ENCODE measurements around the gene FRY.
A peak's percentile ranks its signal among the peaks of the same experiment; 100 is the strongest.

FRY gene

GRCh38 chr13:32165796-32166195, 134.2 kb downstream of the FRY start:
- DNase-seq, result peak in 31 of 51 donors; percentile 4 to 77 (median 36)

GRCh38 chr13:32168131-32168530, 136.6 kb downstream of the FRY start:
- no peak for DNase-seq

- DNase-seq, result no peak
Measured at GRCh38 chr13:32170841-32171240, 139.3 kb downstream of the FRY start.

GRCh38 chr13:32173881-32174280, 142.3 kb downstream of the FRY start:
- DNase-seq, result no peak

GRCh38 chr13:32174366-32174765, 142.8 kb downstream of the FRY start:
- DNase-seq, result no peak

GRCh38 chr13:32175307-32175706, 143.7 kb downstream of the FRY start:
- DNase-seq, result no peak

- DNase-seq, result no peak
Measured at GRCh38 chr13:32175943-32176342, 144.4 kb downstream of the FRY start.

- no peak for DNase-seq
Measured at GRCh38 chr13:32176696-32177095, 145.1 kb downstream of the FRY start.

- no peak for DNase-seq
Measured at GRCh38 chr13:32178763-32179162, 147.2 kb downstream of the FRY start.

GRCh38 chr13:32179708-32180107, 148.1 kb downstream of the FRY start:
- DNase-seq, result peak in 1 of 51 donors; percentile 40

- no peak for DNase-seq
Measured at GRCh38 chr13:32187651-32188050, 156.1 kb downstream of the FRY start.

- DNase-seq, result no peak
Measured at GRCh38 chr13:32191452-32191998, 160.0 kb downstream of the FRY start.

GRCh38 chr13:32195713-32196112, 164.1 kb downstream of the FRY start:
- DNase-seq, result no peak

GRCh38 chr13:32199168-32199567, 167.6 kb downstream of the FRY start:
- DNase-seq, result no peak

GRCh38 chr13:32200741-32201140, 169.2 kb downstream of the FRY start:
- DNase-seq, result no peak

GRCh38 chr13:32201809-32202208, 170.2 kb downstream of the FRY start:
- no peak for DNase-seq

- no peak for DNase-seq
Measured at GRCh38 chr13:32202268-32202667, 170.7 kb downstream of the FRY start.

GRCh38 chr13:32203221-32203620, 171.6 kb downstream of the FRY start:
- DNase-seq, result no peak

GRCh38 chr13:32203736-32204135, 172.2 kb downstream of the FRY start:
- DNase-seq, result no peak

- DNase-seq, result no peak
Measured at GRCh38 chr13:32205431-32206096, 174.0 kb downstream of the FRY start.

GRCh38 chr13:32206097-32206740, 174.6 kb downstream of the FRY start:
- DNase-seq, result no peak

GRCh38 chr13:32208860-32209259, 177.3 kb downstream of the FRY start:
- DNase-seq, result no peak

GRCh38 chr13:32209652-32210051, 178.1 kb downstream of the FRY start:
- no peak for DNase-seq

Measured in hypothalamus (tissue), 51 donors.